Uterus (tissue), 4 donors: ENCODE results near the gene GRIK4. TPM values are rescaled to one million over a fixed set of nuclear protein-coding genes. Genes with fewer than 3 reads are reported as not detected.

Experiments
- DNase-seq, 2 donors: peaks; one replicate each; pipeline ENCODE4 v3.0.0-alpha.2; 2019 to 2020
- H3K27ac ChIP-seq, 2 donors: fragments of 200-600 bp; sonication (generic); 1 replicate in 1 of 2; 2 replicates in 1 of 2; pipeline ENCODE4 v1.5.1; 2016 to 2018
- H3K27me3 ChIP-seq, 2 donors: fragments of 200-600 bp; sonication (generic); one replicate each; pipeline ENCODE4 v1.5.1; 2018 to 2019; ENCODE audit warnings: control low read depth in 1 of 2
- H3K36me3 ChIP-seq, 2 donors: fragments of 200-600 bp; sonication (generic); one replicate each; pipeline ENCODE4 v1.5.1; 2019; ENCODE audit warnings: control low read depth in 1 of 2
- H3K4me1 ChIP-seq, 2 donors: fragments of 200-600 bp; sonication (generic); one replicate each; pipeline ENCODE4 v1.5.1; 2018 to 2019; ENCODE audit warnings: control low read depth in 1 of 2
- H3K4me3 ChIP-seq, 2 donors: fragments of 200-600 bp; sonication (generic); 1 replicate in 1 of 2; 2 replicates in 1 of 2; pipeline ENCODE4 v1.5.1; 2018 to 2019; ENCODE audit warnings: mild to moderate bottlenecking in 1 of 2
- H3K9me3 ChIP-seq, 2 donors: fragments of 200-600 bp; sonication (generic); one replicate each; pipeline ENCODE4 v1.5.1; 2019; ENCODE audit warnings: control low read depth in 1 of 2
- POLR2A ChIP-seq, 2 donors: fragments of 450-650 bp; IDR thresholded peaks; one replicate each; pipeline ENCODE4 v1.6.1; 2016; ENCODE audit warnings: antibody characterized with exemption in 2 of 2, mild to moderate bottlenecking in 1 of 2, moderate library complexity in 1 of 2
- intact Hi-C: fragments of 100-400 bp; cut with DNase I; formaldehyde crosslinking; loops from one replicate; pipeline ENCODE4 v1.15.1; 2023; ENCODE audit warnings: low total_unique reads
- total RNA-seq, 4 donors: library from RNA; depleted of rRNA in 3 of 4; stranded (reverse); fragments of >200 nt in 3 of 4; gene quantifications; one replicate each; pipeline versions ENCODE4 v1.1.0 to v1.2.4, GENCODE V29; 2014 to 2023
- TF ChIP-seq, protein P1 (sequence below), 4 experiments: fragments of 200-600 bp in 2 of 4; fragments of 450-650 bp in 2 of 4; sonication (generic) in 2 of 4; IDR thresholded peaks; one replicate each; pipeline ENCODE4 v1.5.1; 2016 to 2019; ENCODE audit warnings: antibody characterized with exemption in 4 of 4, mild to moderate bottlenecking in 2 of 4, moderate library complexity in 1 of 4
- donor health status: DM: yes; HTN: yes; CAD: no.

The GRIK4 gene
- total RNA-seq, 4 donors from 2014 or later = 0.28 to 1.1 TPM; not detected in 2

DNA sequence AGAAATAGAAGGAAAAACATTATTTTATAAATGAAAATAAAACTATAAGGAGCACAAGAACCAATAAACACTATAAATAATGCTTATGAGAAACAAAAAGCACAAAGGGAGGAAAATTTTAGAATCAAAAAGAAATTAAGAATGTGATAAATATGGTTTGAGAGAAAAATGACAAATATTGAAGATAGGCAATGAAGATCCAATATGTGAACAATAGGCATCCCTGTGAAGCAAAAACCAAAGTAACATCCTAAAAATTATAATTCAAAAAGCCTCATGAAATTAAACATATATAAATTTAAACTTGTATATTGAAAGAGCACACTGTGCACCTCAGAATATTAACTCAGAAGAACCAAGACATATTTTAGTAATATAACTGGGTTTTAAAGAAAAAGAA lies 216.2 kb downstream of the GRIK4 start:
- no peaks in the 10 kb centered on the region for H3K9me3 ChIP-seq
- H3K27me3 ChIP-seq = no peaks in the 10 kb centered on the region
- no peaks in the 10 kb centered on the region for H3K4me1 ChIP-seq
- H3K4me3 ChIP-seq = no peak overlapping the region
- H3K36me3 ChIP-seq = no peaks in the 10 kb centered on the region
- TF ChIP-seq POLR2A (IDR thresholded peaks at IDR 0.05) = no peak
- TF ChIP-seq, protein P1, sequence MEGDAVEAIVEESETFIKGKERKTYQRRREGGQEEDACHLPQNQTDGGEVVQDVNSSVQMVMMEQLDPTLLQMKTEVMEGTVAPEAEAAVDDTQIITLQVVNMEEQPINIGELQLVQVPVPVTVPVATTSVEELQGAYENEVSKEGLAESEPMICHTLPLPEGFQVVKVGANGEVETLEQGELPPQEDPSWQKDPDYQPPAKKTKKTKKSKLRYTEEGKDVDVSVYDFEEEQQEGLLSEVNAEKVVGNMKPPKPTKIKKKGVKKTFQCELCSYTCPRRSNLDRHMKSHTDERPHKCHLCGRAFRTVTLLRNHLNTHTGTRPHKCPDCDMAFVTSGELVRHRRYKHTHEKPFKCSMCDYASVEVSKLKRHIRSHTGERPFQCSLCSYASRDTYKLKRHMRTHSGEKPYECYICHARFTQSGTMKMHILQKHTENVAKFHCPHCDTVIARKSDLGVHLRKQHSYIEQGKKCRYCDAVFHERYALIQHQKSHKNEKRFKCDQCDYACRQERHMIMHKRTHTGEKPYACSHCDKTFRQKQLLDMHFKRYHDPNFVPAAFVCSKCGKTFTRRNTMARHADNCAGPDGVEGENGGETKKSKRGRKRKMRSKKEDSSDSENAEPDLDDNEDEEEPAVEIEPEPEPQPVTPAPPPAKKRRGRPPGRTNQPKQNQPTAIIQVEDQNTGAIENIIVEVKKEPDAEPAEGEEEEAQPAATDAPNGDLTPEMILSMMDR (IDR thresholded peaks at IDR 0.05) = no peak
- no peak for DNase-seq
- no peak overlapping the region for H3K27ac ChIP-seq
- intact Hi-C loops = no loop called here

DNA sequence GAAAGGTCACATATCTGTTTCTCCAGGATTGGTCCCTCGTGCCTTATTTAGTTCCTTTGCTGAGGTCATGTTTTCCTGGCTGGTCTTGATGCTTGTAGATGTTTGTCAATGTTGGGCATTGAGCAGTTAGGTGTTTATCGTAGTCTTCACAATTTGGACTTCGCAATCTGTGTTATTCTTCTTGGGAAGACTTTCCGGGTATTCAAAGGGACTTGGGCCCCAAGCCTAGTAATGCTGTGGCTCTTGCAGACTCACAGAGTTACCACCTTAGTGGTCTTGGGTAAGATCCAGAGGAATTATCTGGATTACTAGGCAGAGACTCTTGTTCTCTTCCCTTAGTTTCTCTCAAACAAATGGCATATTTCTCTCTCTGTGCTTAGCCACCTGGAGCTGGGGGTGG lies 223.5 kb downstream of the GRIK4 start:
- TF ChIP-seq, protein P1 (IDR thresholded peaks at IDR 0.05) = no peak
- TF ChIP-seq POLR2A (IDR thresholded peaks at IDR 0.05) = no peak
- H3K27ac ChIP-seq = no peak overlapping the region
- no peaks in the 10 kb centered on the region for H3K4me1 ChIP-seq
- no peaks in the 10 kb centered on the region for H3K27me3 ChIP-seq
- no peak overlapping the region for H3K4me3 ChIP-seq
- no peaks in the 10 kb centered on the region for H3K36me3 ChIP-seq
- H3K9me3 ChIP-seq = no peaks in the 10 kb centered on the region
- intact Hi-C loops = no loop called here
- DNase-seq = no peak

DNA sequence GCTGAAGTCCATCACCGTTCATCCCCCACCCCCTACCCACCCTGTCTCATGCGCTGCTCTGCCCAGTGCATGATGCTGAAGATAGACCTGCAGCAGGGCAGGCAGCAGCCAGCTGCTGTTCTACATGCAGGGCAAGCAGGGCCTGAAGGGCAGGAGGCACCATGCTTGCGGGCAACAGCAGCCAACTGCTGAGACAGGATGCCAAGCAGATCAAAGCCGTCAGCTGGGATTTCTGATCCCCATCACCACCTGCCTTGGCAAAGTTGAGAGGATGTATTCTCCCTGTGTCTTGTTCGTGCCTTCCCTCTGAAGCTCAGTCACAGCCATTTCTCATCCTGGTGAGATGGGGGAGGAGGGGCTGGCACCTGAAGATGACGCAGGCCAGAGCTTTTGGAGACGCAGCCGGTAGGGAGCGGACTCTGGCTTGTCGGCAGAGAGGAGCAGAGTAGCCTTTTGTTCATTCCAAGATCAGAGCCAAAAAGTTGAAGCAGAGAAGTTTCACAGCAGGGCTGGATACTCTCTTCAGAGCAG lies 227.0 kb downstream of the GRIK4 start:
- TF ChIP-seq, protein P1 (IDR thresholded peaks at IDR 0.05) = no peak
- no peak for TF ChIP-seq POLR2A (IDR thresholded peaks at IDR 0.05)
- intact Hi-C loops = no loop called here
- H3K9me3 ChIP-seq = no peaks in the 10 kb centered on the region
- DNase-seq = no peak
- no peaks in the 10 kb centered on the region for H3K4me1 ChIP-seq
- H3K4me3 ChIP-seq = no peak overlapping the region
- H3K27me3 ChIP-seq = no peaks in the 10 kb centered on the region
- no peak overlapping the region for H3K27ac ChIP-seq
- H3K36me3 ChIP-seq = no peaks in the 10 kb centered on the region

DNA sequence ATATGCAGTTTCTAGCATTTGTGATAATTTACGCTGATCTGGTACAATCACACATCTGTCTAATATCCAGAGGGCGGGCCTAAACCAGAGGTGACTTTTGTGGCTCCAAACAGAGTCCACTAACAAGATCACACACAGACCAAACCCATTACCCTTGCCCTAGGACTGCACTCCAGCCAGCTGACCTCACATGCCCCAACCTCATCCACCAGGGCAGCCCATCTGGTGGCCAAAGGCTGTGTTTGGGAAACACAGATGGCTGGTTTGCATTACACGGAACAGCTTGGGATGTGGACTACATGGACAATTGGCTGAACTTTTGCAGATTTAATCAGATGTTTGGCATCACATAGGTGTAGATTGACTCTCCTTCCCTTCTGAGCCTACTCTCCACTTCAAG lies 228.2 kb downstream of the GRIK4 start:
- Histone ChIP-seq H3K27ac (no peak overlapping the region), H3K4me1 (no peaks in the 10 kb centered on the region), H3K36me3 (no peaks in the 10 kb centered on the region), H3K27me3 (no peaks in the 10 kb centered on the region), H3K4me3 (no peak overlapping the region), H3K9me3 (no peaks in the 10 kb centered on the region)
- intact Hi-C loops = no loop called here
- no peak for DNase-seq
- no peak for TF ChIP-seq POLR2A (IDR thresholded peaks at IDR 0.05)
- TF ChIP-seq, protein P1 (IDR thresholded peaks at IDR 0.05) = no peak

DNA sequence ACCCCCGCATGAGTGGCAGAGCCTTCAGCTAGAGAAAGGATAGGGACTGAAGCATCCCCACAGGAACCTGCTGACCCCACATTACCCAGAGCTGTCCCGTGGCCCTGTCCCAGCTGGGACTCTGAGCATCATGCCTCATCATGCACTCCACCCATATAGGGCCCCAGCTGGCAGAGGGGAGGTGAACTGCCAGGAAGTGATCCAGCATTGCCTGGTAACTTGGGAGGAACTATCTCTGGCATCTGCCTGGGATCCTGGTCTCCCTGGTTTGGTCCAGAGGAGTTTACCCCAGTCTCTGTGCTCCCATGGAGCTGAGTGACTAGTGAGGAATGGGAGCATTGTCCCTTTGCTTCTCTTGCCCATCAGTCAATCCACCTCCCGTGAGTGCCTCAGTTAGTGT lies 228.8 kb downstream of the GRIK4 start:
- Histone ChIP-seq H3K9me3 (no peaks in the 10 kb centered on the region), H3K36me3 (no peaks in the 10 kb centered on the region), H3K4me1 (no peaks in the 10 kb centered on the region), H3K27me3 (no peaks in the 10 kb centered on the region), H3K27ac (no peak overlapping the region), H3K4me3 (no peak overlapping the region)
- intact Hi-C loops = no loop called here
- no peak for DNase-seq
- TF ChIP-seq, protein P1 (IDR thresholded peaks at IDR 0.05) = no peak
- no peak for TF ChIP-seq POLR2A (IDR thresholded peaks at IDR 0.05)
